Keratinocyte (primary cell): ENCODE data around the gene ODAD4.

Experiments used
- CTCF ChIP-seq, 3 experiments: IDR thresholded peaks in 1 of 3; conservative IDR thresholded peaks in 1 of 3; optimal IDR thresholded peaks in 1 of 3; 2 replicates in 2 of 3; 3 replicates in 1 of 3; pipeline versions ENCODE3 to v1.5.1; 2011; ENCODE audit warnings: low read length in 3 of 3, mild to moderate bottlenecking in 3 of 3, moderate library complexity in 2 of 3, control low read depth in 1 of 3, inconsistent platforms in 1 of 3; ENCODE audit not compliant: insufficient read depth in 2 of 3; ENCODE audit errors: extremely low read depth in 1 of 3
- EZH2 ChIP-seq: IDR thresholded peaks from one replicate; pipeline ENCODE4 v1.6.1; 2012; ENCODE audit warnings: inconsistent platforms, mild to moderate bottlenecking, low read length, moderate library complexity

- TF ChIP-seq EZH2 (no peak), CTCF (optimal IDR thresholded peaks at IDR 0.05 in 1 of 3, IDR thresholded peaks at IDR 0.05 in 1 of 3, conservative IDR thresholded peaks at IDR 0.05 in 1 of 3; ENCODE audit: extremely low read depth in 1 of 3, insufficient read depth in 2 of 3, low read length in 3 of 3) (no peak)
These were observed 7.8 kb downstream of the ODAD4 start for GRCh38 chr17:41937970-41938954.
